ENCODE data around the gene CDC42EP3.

CDC42EP3 gene

GRCh38 chr2:37619959-37620300, 51.5 kb downstream of the CDC42EP3 start:
- no peak for DNase-seq (ENCODE audit: low read depth in 4 of 4, low spot score in 1 of 4)

- no peak for DNase-seq (ENCODE audit: low read depth in 4 of 4, low spot score in 1 of 4)
Observed at GRCh38 chr2:37619230-37619958, 52.0 kb downstream of the CDC42EP3 start.

- no peak for DNase-seq (ENCODE audit: low read depth in 4 of 4, low spot score in 1 of 4)
Observed at GRCh38 chr2:37618326-37618725, 53.1 kb downstream of the CDC42EP3 start.

DNA sequence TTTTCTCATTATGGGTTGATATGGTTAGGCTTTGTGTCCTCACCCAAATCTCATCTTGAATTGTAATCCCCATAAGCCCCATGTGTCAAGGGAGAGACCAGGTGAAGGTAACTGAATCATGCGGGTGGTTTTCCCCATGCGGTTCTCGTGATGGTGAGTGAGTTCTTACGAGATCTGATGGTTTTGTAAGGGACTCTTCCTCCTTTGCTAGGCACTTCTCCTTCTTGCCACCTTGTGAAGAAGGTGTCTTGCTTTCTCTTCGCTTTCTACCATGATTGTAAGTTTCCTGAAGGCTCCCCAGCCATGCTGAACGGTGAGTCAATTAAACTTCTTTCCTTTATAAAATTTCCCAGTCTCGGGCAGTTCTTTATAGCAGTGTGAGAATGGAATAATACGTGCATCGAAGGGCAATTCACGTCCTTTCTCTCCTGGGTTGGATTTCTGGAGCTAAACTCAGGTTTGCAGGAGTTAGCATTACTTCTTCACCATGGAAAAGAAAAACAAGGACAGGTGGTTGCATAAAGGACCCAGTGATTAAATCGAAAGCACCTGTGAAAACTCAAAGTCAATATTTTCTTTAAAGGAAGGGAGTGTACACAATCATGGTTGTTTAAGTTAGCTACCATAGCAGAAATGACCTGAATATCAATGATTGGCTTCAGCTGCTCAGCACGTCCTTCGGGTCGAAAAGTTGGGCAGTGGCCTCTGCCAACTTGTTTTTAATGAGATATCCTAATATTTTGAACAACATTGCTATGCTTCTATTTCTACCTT, 54.1 kb downstream of the CDC42EP3 start:
- DNase-seq (ENCODE audit: low read depth in 4 of 4, low spot score in 1 of 4) = no peak

GRCh38 chr2:37616677-37617005, 54.8 kb downstream of the CDC42EP3 start:
- DNase-seq (ENCODE audit: low read depth in 4 of 4, low spot score in 1 of 4) = no peak

DNA sequence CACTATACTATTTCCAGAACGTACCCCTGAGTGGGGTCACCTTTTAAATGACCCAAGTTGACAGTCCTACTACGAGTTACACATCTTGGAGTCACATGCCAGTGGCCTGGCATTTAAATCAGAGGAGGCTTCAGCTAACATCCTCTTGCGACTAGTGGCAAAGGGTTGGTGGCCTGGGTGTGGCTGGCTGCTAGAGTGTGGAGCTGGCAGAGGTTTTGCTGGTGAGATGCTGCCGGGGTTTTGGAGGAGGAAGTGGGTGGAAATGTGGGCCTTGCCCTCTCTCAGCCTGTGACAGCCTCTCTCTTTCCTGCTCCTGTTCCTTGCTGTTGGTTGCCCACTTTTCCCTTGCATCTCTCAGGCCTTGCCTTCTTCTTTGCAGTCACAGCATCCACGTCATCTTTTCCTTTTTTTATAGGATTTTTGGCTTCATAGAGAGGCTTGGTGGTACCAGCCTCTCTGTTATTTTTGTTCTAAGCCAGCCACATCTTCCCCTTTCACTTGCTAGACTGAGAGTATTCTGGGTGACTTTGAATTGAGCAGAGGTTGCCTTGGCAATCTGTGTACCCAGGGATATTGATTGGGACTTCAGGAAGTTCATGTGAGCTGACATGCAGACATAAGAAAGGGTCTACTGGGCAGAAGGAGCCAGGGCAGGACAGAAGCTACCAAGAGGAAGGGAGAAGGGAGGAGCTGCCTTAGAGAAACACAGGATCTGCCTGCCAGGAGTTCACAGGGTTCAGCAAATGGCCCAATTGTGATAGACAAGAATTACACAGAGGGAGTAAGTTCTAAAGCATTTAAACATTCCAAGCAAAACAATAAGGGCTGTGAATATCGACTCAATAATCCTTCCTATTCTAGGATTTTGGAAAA, 55.4 kb downstream of the CDC42EP3 start:
- DNase-seq (ENCODE audit: low read depth in 4 of 4, low spot score in 1 of 4) = no peak

DNA sequence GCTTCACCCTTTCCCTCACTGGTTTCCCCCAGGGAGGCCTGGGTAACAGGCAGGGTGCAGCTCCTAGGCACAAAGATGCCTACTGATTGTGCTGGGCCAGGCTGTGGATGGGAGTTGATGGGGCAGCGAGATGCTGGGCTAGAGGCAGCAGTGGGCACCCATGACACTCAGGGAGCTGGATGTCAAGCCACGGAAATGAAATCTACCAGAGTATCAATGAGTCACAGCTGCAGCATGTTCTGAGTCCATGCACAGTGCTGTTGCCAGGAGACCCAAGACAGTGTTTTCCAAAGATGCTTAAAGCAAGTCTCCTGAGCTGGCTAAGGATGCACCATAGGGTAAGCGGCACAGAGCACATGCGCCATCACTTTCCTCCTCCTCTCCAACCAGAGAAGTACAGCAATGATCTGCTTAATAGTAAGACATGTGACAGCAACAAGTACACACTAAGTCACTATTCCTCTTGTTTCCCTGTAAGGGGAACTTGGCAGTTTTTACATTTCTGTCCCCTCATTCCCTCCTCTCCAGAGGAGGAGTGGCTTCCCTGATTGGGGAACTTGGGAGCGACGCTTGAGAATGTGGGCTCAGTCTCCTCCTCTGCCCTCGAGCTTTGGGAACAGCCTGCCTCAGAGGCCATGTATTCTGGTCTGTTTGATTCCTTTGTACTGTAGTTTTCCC, 57.2 kb downstream of the CDC42EP3 start:
- no peak for DNase-seq (ENCODE audit: low read depth in 4 of 4, low spot score in 1 of 4)

- DNase-seq (ENCODE audit: low read depth in 4 of 4, low spot score in 1 of 4) = no peak
Observed at GRCh38 chr2:37612382-37612781, 59.1 kb downstream of the CDC42EP3 start.

DNA sequence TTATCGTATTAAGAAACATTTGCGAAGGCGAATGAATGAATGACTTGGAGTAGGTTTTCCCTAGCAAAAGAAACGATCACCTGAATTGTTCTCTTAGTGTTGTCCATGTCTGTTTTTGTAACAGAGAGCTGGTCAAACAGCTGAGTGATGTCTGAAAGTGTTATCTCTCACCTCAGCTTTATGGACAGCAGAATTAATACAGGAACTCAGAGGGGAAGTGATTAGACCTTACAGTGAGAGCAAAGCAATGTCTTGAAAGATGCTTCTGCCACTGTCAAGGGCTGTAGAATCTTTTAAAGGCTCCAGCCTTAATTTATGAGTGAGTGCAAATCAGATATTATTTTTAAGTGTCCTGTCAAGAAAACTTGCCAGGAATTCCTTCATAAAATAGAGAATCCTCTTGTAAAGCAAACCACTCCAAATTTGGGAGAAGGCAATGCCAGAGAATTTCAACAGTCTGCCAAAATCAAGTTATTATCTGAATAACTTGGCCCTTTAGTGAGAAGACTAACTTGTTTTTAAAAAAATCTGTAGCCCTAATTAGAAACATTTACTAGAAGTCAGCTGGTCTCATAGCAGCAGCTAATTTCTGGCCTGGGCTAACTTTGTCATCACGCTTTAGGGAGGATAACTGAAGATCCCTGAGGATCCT, 60.7 kb downstream of the CDC42EP3 start:
- no peak for DNase-seq (ENCODE audit: low read depth in 4 of 4, low spot score in 1 of 4)

DNA sequence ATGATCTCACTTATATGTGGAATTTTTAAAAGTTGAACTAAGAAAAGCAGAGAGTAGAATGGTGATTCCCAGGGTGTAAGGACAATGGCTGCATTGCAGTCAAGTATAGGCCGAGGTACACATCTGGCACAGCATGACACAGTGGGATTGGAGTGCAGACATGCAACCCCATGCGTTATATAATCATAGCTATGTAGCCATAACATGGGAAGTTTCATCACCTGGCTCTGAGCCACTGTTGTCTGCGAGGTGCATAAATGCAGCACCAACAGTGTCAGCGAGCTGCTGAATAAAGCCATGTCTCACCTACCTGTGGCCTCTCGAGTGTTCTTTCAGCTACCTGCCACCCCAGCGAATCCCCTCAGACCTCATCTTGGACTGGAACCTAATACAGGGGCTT, 61.7 kb downstream of the CDC42EP3 start:
- no peak for DNase-seq (ENCODE audit: low read depth in 4 of 4, low spot score in 1 of 4)

GRCh38 chr2:37604716-37605115, 66.7 kb downstream of the CDC42EP3 start:
- DNase-seq (ENCODE audit: low read depth in 4 of 4, low spot score in 1 of 4) = no peak

GRCh38 chr2:37602702-37603101, 68.7 kb downstream of the CDC42EP3 start:
- no peak for DNase-seq (ENCODE audit: low read depth in 4 of 4, low spot score in 1 of 4)

DNA sequence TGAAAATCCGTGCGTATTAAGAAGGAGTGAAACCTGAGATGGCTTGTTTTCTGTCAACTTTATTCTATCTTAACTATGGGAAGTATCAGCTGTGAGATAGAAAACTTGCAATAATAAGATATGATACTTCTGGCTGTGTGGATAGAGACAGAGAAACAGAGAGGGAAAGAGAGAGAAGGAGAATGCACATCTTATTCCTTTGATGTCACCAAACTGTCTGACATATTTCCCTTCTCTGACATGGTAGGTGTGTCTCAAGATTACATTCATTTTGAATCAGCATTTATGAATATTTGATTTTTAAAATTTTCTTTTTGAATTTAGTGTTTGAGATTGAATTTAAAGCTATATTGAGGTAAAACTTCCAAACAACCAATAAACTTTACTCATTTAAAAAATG, 69.4 kb downstream of the CDC42EP3 start:
- no peak for DNase-seq (ENCODE audit: low read depth in 4 of 4, low spot score in 1 of 4)

DNA sequence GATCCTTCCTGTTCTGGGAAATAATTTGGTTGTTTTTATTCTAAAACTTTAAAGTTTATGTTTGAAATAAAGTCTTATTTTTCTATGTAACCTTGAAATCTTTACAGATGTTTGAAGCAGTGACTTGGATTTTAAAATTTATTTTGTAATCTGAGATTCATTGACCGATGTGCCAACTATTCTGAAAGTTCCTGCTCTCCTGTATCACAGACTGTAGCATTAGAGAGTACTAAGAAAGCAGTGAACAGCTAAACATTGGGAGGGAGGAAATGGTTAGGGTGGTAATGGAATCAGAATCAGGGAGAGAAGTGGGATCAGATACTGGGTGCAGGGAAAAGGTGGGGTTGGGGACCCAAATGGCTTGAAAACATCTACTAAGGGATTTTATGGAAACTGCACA, 69.9 kb downstream of the CDC42EP3 start:
- no peak for DNase-seq (ENCODE audit: low read depth in 4 of 4, low spot score in 1 of 4)

DNA sequence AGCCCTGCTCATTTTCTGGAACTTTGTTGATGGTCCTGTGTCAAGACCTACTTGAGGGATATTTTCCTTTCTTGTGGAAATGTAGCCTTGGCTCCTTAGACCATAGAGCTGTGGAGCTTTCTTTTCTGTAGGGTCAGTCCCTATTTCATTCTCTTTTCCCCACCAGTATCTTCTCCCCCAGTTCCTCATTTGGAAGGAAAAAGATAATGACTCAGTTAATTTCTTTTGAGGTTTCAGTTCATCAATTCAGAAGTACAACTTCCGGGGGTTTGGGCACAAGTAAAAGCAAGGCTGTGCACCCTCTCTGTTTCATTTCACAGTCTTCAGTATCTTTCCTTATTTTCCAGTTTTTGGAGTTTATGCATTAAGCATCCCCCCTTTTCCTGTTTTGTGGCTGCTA, 70.7 kb downstream of the CDC42EP3 start:
- no peak for DNase-seq (ENCODE audit: low read depth in 4 of 4, low spot score in 1 of 4)

- no peak for DNase-seq (ENCODE audit: low read depth in 4 of 4, low spot score in 1 of 4)
Observed at GRCh38 chr2:37599688-37600525, 71.5 kb downstream of the CDC42EP3 start.

DNA sequence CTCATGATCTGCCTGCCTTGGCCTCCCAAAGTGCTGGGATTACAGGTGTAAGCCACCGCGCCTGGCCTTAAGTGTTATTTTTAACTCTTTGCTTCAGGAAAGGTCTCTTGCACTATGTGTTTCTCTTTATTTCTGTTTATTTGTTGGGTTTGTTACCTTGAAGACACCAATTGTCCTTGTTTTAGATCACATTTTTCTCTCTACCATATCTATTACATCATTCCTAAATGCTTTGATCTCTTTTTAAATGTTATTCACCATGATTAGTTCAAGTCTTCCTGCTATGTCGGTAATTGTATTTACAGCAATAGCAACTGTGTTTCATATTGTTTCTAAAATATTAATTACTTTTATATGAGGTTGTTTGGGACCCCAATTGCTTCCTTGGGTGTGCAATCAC, 77.7 kb downstream of the CDC42EP3 start:
- no peak for DNase-seq (ENCODE audit: low read depth in 4 of 4, low spot score in 1 of 4)

DNA sequence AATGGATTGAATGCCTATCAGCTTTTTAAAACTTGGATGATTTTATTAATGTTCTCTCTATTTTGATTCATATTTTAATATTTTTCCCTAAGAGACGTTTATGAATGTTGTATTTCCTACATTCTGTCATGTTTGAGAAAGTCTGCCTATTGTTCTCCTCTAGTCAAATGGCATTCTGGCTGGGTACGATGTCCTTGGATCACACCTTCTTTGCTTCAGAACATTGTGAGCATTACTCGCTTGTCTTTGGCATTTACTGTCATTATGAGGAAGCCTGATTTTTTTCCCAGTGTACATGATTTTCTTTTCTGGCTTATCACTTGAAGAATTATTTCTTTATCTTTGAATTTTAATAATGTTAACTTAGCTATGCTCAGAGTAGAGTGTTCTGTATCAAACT, 78.4 kb downstream of the CDC42EP3 start:
- DNase-seq (ENCODE audit: low read depth in 4 of 4, low spot score in 1 of 4) = no peak
